ENCODE measurements around the gene COBL. TPM values are rescaled to one million over a fixed set of nuclear protein-coding genes. Genes with fewer than 3 reads are reported as not detected.

Gene COBL
- polyA plus RNA-seq, 1 donor (not counting 4 experiments of a cell fraction or from before 2014, with no cell fraction given) = 4.5 TPM

DNA sequence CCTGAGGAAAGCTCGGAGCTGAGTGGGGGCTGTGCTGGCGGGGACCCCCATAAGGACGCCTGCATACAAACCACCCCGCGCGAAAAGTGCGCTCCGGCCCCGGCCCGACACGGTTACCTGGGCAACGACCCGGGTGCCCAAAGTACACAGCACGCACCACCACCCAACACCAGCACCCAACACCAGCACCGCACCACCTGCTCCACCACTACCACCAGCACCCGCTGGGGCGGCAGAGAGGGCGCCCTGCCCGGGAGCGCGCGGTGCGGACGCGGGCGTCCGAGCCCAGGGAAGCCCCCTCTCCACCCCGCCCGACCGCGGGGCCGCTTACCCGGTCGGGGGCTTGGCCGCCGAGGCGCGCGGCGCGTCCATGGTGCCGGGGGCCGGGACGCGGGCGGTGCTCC lies 345 bp downstream of the COBL start:
- no peak for TF ChIP-seq EZH2 (IDR thresholded peaks at IDR 0.05; ENCODE audit: low read length)
- TF ChIP-seq, protein P1, sequence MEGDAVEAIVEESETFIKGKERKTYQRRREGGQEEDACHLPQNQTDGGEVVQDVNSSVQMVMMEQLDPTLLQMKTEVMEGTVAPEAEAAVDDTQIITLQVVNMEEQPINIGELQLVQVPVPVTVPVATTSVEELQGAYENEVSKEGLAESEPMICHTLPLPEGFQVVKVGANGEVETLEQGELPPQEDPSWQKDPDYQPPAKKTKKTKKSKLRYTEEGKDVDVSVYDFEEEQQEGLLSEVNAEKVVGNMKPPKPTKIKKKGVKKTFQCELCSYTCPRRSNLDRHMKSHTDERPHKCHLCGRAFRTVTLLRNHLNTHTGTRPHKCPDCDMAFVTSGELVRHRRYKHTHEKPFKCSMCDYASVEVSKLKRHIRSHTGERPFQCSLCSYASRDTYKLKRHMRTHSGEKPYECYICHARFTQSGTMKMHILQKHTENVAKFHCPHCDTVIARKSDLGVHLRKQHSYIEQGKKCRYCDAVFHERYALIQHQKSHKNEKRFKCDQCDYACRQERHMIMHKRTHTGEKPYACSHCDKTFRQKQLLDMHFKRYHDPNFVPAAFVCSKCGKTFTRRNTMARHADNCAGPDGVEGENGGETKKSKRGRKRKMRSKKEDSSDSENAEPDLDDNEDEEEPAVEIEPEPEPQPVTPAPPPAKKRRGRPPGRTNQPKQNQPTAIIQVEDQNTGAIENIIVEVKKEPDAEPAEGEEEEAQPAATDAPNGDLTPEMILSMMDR (optimal IDR thresholded peaks at IDR 0.05 in 1 of 3, IDR thresholded peaks at IDR 0.05 in 1 of 3, conservative IDR thresholded peaks at IDR 0.05 in 1 of 3; ENCODE audit: extremely low read depth in 1 of 3, insufficient read depth in 2 of 3, low read length in 3 of 3) = peak in 2 of 3 experiments; percentile 34 to 59
- no peaks in the 10 kb centered on the region for H3K9me1 ChIP-seq (ENCODE audit: control insufficient read depth, extremely low read depth, insufficient read depth, low read length)
- H3K27me3 ChIP-seq (ENCODE audit: control insufficient read depth, extremely low read depth, insufficient read depth, low read length) = no peaks in the 10 kb centered on the region
- no peaks in the 10 kb centered on the region for H4K20me1 ChIP-seq (ENCODE audit: control insufficient read depth, extremely low read depth, insufficient read depth, low read length)
- dilution Hi-C loops (cut with MboI; ENCODE audit: extremely low pct_ligation_motif_present, low sequenced_read_pairs) = no loop called here
- H3K36me3 ChIP-seq (ENCODE audit: control insufficient read depth in 2 of 2, extremely low read depth in 1 of 2, insufficient read depth in 2 of 2, low read length in 2 of 2) = no peaks in the 10 kb centered on the region
- H3K9me3 ChIP-seq (ENCODE audit: control insufficient read depth, low read depth, low read length) = no peaks in the 10 kb centered on the region
- DNase-seq (ENCODE audit: low read depth, low spot score) = no peak
- no peaks in the 10 kb centered on the region for H3K79me2 ChIP-seq (ENCODE audit: control insufficient read depth, insufficient read depth, low read length)
- peak overlapping the region; percentile 53 to 81 (median 74) for H3K4me3 ChIP-seq (ENCODE audit: control insufficient read depth in 2 of 3, extremely low read depth in 1 of 3, insufficient read depth in 2 of 3, low read depth in 1 of 3, low read length in 3 of 3)
- no peak for FAIRE-seq
- peak overlapping the region; percentile 48 for H3K27ac ChIP-seq (ENCODE audit: control insufficient read depth, insufficient read depth, low read length)
- peak overlapping the region; percentile 85 for H2AFZ ChIP-seq (ENCODE audit: control insufficient read depth, low read length)
- H3K4me1 ChIP-seq (ENCODE audit: control insufficient read depth, extremely low read depth, insufficient read depth, low read length) = peaks cover 9% of the 10 kb centered on the region
- H3K4me2 ChIP-seq (ENCODE audit: control insufficient read depth, extremely low read depth, insufficient read depth, low read depth, low read length) = peak overlapping the region; percentile 92
- peak overlapping the region; percentile 79 for H3K9ac ChIP-seq (ENCODE audit: control insufficient read depth, extremely low read depth, insufficient read depth, low read length)

GRCh38 chr7:51315393-51316261 lies 982 bp downstream of the COBL start:
- Histone ChIP-seq H3K27ac (ENCODE audit: control insufficient read depth, insufficient read depth, low read length) (peak overlapping the region; percentile 48), H3K4me2 (ENCODE audit: control insufficient read depth, extremely low read depth, insufficient read depth, low read depth, low read length) (peak overlapping the region; percentile 92), H3K9me3 (ENCODE audit: control insufficient read depth, low read depth, low read length) (no peaks in the 10 kb centered on the region), H3K27me3 (ENCODE audit: control insufficient read depth, extremely low read depth, insufficient read depth, low read length) (no peaks in the 10 kb centered on the region), H3K9me1 (ENCODE audit: control insufficient read depth, extremely low read depth, insufficient read depth, low read length) (no peaks in the 10 kb centered on the region), H3K79me2 (ENCODE audit: control insufficient read depth, insufficient read depth, low read length) (no peaks in the 10 kb centered on the region), H3K36me3 (ENCODE audit: control insufficient read depth in 2 of 2, extremely low read depth in 1 of 2, insufficient read depth in 2 of 2, low read length in 2 of 2) (no peaks in the 10 kb centered on the region), H4K20me1 (ENCODE audit: control insufficient read depth, extremely low read depth, insufficient read depth, low read length) (no peaks in the 10 kb centered on the region), H3K9ac (ENCODE audit: control insufficient read depth, extremely low read depth, insufficient read depth, low read length) (peak overlapping the region; percentile 79), H2AFZ (ENCODE audit: control insufficient read depth, low read length) (peak overlapping the region; percentile 85), H3K4me3 (ENCODE audit: control insufficient read depth in 2 of 3, extremely low read depth in 1 of 3, insufficient read depth in 2 of 3, low read depth in 1 of 3, low read length in 3 of 3) (peak overlapping the region; percentile 53 to 81 (median 74)), H3K4me1 (ENCODE audit: control insufficient read depth, extremely low read depth, insufficient read depth, low read length) (peaks cover 9% of the 10 kb centered on the region)
- FAIRE-seq = no peak
- no peak for TF ChIP-seq EZH2 (IDR thresholded peaks at IDR 0.05; ENCODE audit: low read length)
- TF ChIP-seq, protein P1 (optimal IDR thresholded peaks at IDR 0.05 in 1 of 3, IDR thresholded peaks at IDR 0.05 in 1 of 3, conservative IDR thresholded peaks at IDR 0.05 in 1 of 3; ENCODE audit: extremely low read depth in 1 of 3, insufficient read depth in 2 of 3, low read length in 3 of 3) = no peak
- dilution Hi-C loops (cut with MboI; ENCODE audit: extremely low pct_ligation_motif_present, low sequenced_read_pairs) = no loop called here
- no peak for DNase-seq (ENCODE audit: low read depth, low spot score)
